ENCODE data around the gene ZNF524. TPM values are rescaled to one million over a fixed set of nuclear protein-coding genes. Genes with fewer than 3 reads are reported as not detected.

Gene ZNF524
- total and polyA plus RNA-seq, 10 of the 15 experiments (the other 5 are each of a cell fraction or from before 2014, with no cell fraction given) = 0.47 to 18.6 (median 12.4) TPM; not detected in 1

GRCh38 chr19:55647732-55648584 lies 47.9 kb downstream of the ZNF524 start, which contains the start of gene CCDC106:
TSS of gene CCDC106 (plus strand) at chr19:55648212. CDS start at chr19:55649047, 835 bp downstream.
- intact Hi-C loops (cut with micrococcal nuclease; ENCODE audit: unreplicated experiment) (no loop called here), in situ Hi-C loops (cut with MboI) (no loop called here)
- Histone ChIP-seq H3K27ac (ENCODE audit: control insufficient read depth, insufficient read depth) (peak within 1 kb of the TSS; percentile 90), H3K9me3 (replicated peaks; ENCODE audit: control insufficient read depth, insufficient read depth, low read length) (no peaks in the 10 kb centered on the region), H3K4me2 (ENCODE audit: control insufficient read depth, insufficient read depth) (peak within 1 kb of the TSS; percentile 95), H3K4me1 (ENCODE audit: control insufficient read depth, insufficient read depth, low read length) (peaks cover 25% of the 10 kb centered on the region), H4K20me1 (ENCODE audit: control insufficient read depth, insufficient read depth) (no peaks in the 10 kb centered on the region), H3K79me2 (ENCODE audit: control insufficient read depth, insufficient read depth, low read length) (peaks cover 47% of the 10 kb centered on the region), H3K36me3 (ENCODE audit: control insufficient read depth in 2 of 2, insufficient read depth in 2 of 2, low read length in 1 of 2) (peaks cover 1 to 2% of the 10 kb centered on the region in 2 experiments; a peak in 2 of 4 replicates), H3K27me3 (replicated peaks in 1 of 2; ENCODE audit: control insufficient read depth in 2 of 2, insufficient read depth in 2 of 2, low read length in 1 of 2) (no peaks in the 10 kb centered on the region), H3K9ac (ENCODE audit: control insufficient read depth, insufficient read depth, low read length) (peak within 1 kb of the TSS; percentile 91), H3K4me3 (peak within 1 kb of the TSS; percentile 99), H2AFZ (ENCODE audit: control insufficient read depth, low read depth, low read length) (peak within 1 kb of the TSS; percentile 86)
- ChIA-PET SMC1A (ENCODE audit: uncharacterized antibody, unreplicated experiment) (interaction anchor here (1.0 to 2.0 kb wide), 4 partner anchors 9 to 29 kb away, joined by 3 to 24 read pairs (median 6); no protein-coding TSS in a partner anchor), CTCF (interaction anchor here (0.6 to 4.8 kb wide), 13 partner anchors 9 to 740 kb away, joined by 3 to 52 read pairs (median 6); partner anchors contain the start of gene ZNF865), RAD21 (ENCODE audit: unreplicated experiment) (interaction anchor here (0.9 to 4.4 kb wide), 7 partner anchors 10 to 667 kb away, joined by 3 to 36 read pairs (median 5); partner anchors contain the start of genes ZNF628 and ZSCAN5A), POLR2A (interaction anchor here (0.8 to 3.3 kb wide), 12 partner anchors 9 to 171 kb away, joined by 3 to 28 read pairs (median 4); partner anchors contain the start of genes FIZ1, ZNF524, ZNF628 and ZNF784)
- DNase-seq (ENCODE audit: low read depth, low spot score) (no peak), ATAC-seq (peak; percentile 44), FAIRE-seq (peak; percentile 75)
- no TSS peak for BruUV-seq (replicated peaks)
- WGBS (ENCODE audit: insufficient coverage, insufficient replicate concordance, low lambda C conversion rate, missing lambda C conversion rate) = 2% methylated on average over 63 of the region's 87 CpGs
- no peak for TF ChIP-seq FOXK2 (IDR thresholded peaks at IDR 0.05)
- no peak for TF ChIP-seq ATF3 (IDR thresholded peaks at IDR 0.05; ENCODE audit: borderline replicate concordance, extremely low read depth, low read depth, low read length)
- no peak for TF ChIP-seq HDAC6 (IDR thresholded peaks at IDR 0.05; ENCODE audit: unreplicated experiment)
- no peak for TF ChIP-seq CEBPZ (IDR thresholded peaks at IDR 0.05; ENCODE audit: low read depth, low read length)
- peak; percentile 88; the same call in 1 of the 2 replicates for TF ChIP-seq RB1 (IDR thresholded peaks at IDR 0.05; ENCODE audit: borderline replicate concordance)
- peak; percentile 100 for TF ChIP-seq BACH1 (IDR thresholded peaks at IDR 0.05; ENCODE audit: borderline replicate concordance)
- peak; percentile 54 for TF ChIP-seq RELA (IDR thresholded peaks at IDR 0.05; ENCODE audit: borderline replicate concordance, partially characterized antibody)
- TF ChIP-seq MTA3 (IDR thresholded peaks at IDR 0.05; ENCODE audit: borderline replicate concordance, low read length) = no peak
- TF ChIP-seq CHD1 (IDR thresholded peaks at IDR 0.05; ENCODE audit: low read depth, low read length) = no peak
- no peak for TF ChIP-seq POLR2AphosphoS2 (IDR thresholded peaks at IDR 0.05; ENCODE audit: low read depth, low read length)
- TF ChIP-seq SMAD1 (IDR thresholded peaks at IDR 0.05; ENCODE audit: low read depth, partially characterized antibody) = no peak
- TF ChIP-seq SUPT20H (IDR thresholded peaks at IDR 0.05; ENCODE audit: borderline replicate concordance, control insufficient read depth, low read depth, low read length) = no peak
- no peak for TF ChIP-seq GABPA (IDR thresholded peaks at IDR 0.05; ENCODE audit: low read depth)
- TF ChIP-seq, protein P1, sequence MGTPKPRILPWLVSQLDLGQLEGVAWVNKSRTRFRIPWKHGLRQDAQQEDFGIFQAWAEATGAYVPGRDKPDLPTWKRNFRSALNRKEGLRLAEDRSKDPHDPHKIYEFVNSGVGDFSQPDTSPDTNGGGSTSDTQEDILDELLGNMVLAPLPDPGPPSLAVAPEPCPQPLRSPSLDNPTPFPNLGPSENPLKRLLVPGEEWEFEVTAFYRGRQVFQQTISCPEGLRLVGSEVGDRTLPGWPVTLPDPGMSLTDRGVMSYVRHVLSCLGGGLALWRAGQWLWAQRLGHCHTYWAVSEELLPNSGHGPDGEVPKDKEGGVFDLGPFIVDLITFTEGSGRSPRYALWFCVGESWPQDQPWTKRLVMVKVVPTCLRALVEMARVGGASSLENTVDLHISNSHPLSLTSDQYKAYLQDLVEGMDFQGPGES (IDR thresholded peaks at IDR 0.05) = peak; percentile 94
- peak; percentile 65; the same call in 1 of the 2 replicates for TF ChIP-seq NBN (IDR thresholded peaks at IDR 0.05)
- TF ChIP-seq NRF1 (conservative IDR thresholded peaks at IDR 0.05; ENCODE audit: low read depth, low read length) = no peak
- TF ChIP-seq HCFC1 (IDR thresholded peaks at IDR 0.05; ENCODE audit: low read length) = no peak
- TF ChIP-seq HDAC2 (IDR thresholded peaks at IDR 0.05) = no peak
- no peak for TF ChIP-seq RBBP5 (conservative IDR thresholded peaks at IDR 0.05)

All from GM12878 (cell line).